MG63 (cell line): ENCODE results near the gene ACTG2. TPM values are rescaled to one million over a fixed set of nuclear protein-coding genes. Genes with fewer than 3 reads are reported as not detected.
A peak's percentile ranks its signal among the peaks of the same experiment; 100 is the strongest.
"Not testable (repeated sequence)": the region's sequence is repeated elsewhere in the genome, so short reads cannot be mapped to it uniquely, and the experiment has no call there.

Source experiments
- DNase-seq: peaks from one replicate; pipeline ENCODE4 v3.0.0-alpha.2; 2020
- H3K27me3 ChIP-seq: fragments of 250-450 bp; sonication (Bioruptor Pico); 2 replicates; pipeline ENCODE4 v1.5.1; 2020; ENCODE audit warnings: mild to moderate bottlenecking, moderate library complexity
- H3K36me3 ChIP-seq: fragments of 250-450 bp; sonication (Bioruptor Pico); 2 replicates; pipeline ENCODE4 v1.5.1; 2020; ENCODE audit warnings: mild to moderate bottlenecking, moderate library complexity
- H3K4me3 ChIP-seq: fragments of 250-450 bp; sonication (Bioruptor Pico); 2 replicates; pipeline ENCODE4 v1.5.1; 2020; ENCODE audit warnings: mild to moderate bottlenecking, moderate library complexity
- H3K9me3 ChIP-seq: fragments of 250-450 bp; sonication (Bioruptor Pico); 2 replicates; pipeline ENCODE4 v1.5.1; 2020; ENCODE audit warnings: mild to moderate bottlenecking, moderate library complexity
- total RNA-seq: library from RNA; depleted of rRNA; stranded (reverse); fragments of >200 nt; shearing (Covaris generic); gene quantifications from 2 replicates; pipeline ENCODE4 v1.2.3, GENCODE V29; 2014; ENCODE audit warnings: low replicate concordance; rRNA removed

ACTG2 gene
- total RNA-seq = not detected in 2 replicates

GRCh38 chr2:73892631-73893329 is at the start of gene ACTG2:
ACTG2 (plus strand) TSS chr2:73893008; CDS start chr2:73901312, 8,304 bp downstream.
- H3K27me3 ChIP-seq = no peaks in the 10 kb centered on the region
- no peak within 1 kb of the TSS for H3K4me3 ChIP-seq
- no peak for DNase-seq
- no peaks in the 10 kb centered on the region for H3K36me3 ChIP-seq
- H3K9me3 ChIP-seq = no peaks in the 10 kb centered on the region

GRCh38 chr2:73844087-73844486 is 48.7 kb upstream of the ACTG2 start:
- Histone ChIP-seq H3K36me3 (peaks cover 51% of the 10 kb centered on the region), H3K4me3 (no peak overlapping the region), H3K27me3 (no peaks in the 10 kb centered on the region), H3K9me3 (no peaks in the 10 kb centered on the region)
- no peak for DNase-seq

- Histone ChIP-seq H3K27me3 (no peaks in the 10 kb centered on the region), H3K36me3 (peaks cover 87% of the 10 kb centered on the region), H3K9me3 (no peaks in the 10 kb centered on the region), H3K4me3 (no peak overlapping the region)
- no peak for DNase-seq
Measured at GRCh38 chr2:73850009-73850408, 42.8 kb upstream of the ACTG2 start.

GRCh38 chr2:73851274-73851673 is 41.5 kb upstream of the ACTG2 start:
- no peak overlapping the region for H3K4me3 ChIP-seq
- no peaks in the 10 kb centered on the region for H3K27me3 ChIP-seq
- H3K36me3 ChIP-seq = peaks cover 83% of the 10 kb centered on the region
- DNase-seq = no peak
- no peaks in the 10 kb centered on the region for H3K9me3 ChIP-seq

GRCh38 chr2:73852020-73852419 is 40.8 kb upstream of the ACTG2 start:
- no peaks in the 10 kb centered on the region for H3K9me3 ChIP-seq
- H3K4me3 ChIP-seq = no peak overlapping the region
- DNase-seq = no peak
- H3K36me3 ChIP-seq = peaks cover 86% of the 10 kb centered on the region
- H3K27me3 ChIP-seq = no peaks in the 10 kb centered on the region

- peaks cover 69% of the 10 kb centered on the region for H3K36me3 ChIP-seq
- H3K4me3 ChIP-seq = no peak overlapping the region
- no peak for DNase-seq
- H3K27me3 ChIP-seq = no peaks in the 10 kb centered on the region
- H3K9me3 ChIP-seq = no peaks in the 10 kb centered on the region
Measured at GRCh38 chr2:73855526-73855925, 37.3 kb upstream of the ACTG2 start.

- H3K27me3 ChIP-seq = no peaks in the 10 kb centered on the region
- no peak overlapping the region for H3K4me3 ChIP-seq
- H3K36me3 ChIP-seq = peaks cover 69% of the 10 kb centered on the region
- no peak for DNase-seq
- H3K9me3 ChIP-seq = no peaks in the 10 kb centered on the region
Measured at GRCh38 chr2:73856214-73856613, 36.6 kb upstream of the ACTG2 start.

- Histone ChIP-seq H3K4me3 (no peak overlapping the region), H3K27me3 (no peaks in the 10 kb centered on the region), H3K9me3 (no peaks in the 10 kb centered on the region), H3K36me3 (peaks cover 60% of the 10 kb centered on the region)
- DNase-seq = peak; percentile 69
Measured at GRCh38 chr2:73859721-73860586, 32.9 kb upstream of the ACTG2 start.

- Histone ChIP-seq H3K36me3 (peaks cover 52% of the 10 kb centered on the region), H3K9me3 (no peaks in the 10 kb centered on the region), H3K4me3 (no peak overlapping the region), H3K27me3 (no peaks in the 10 kb centered on the region)
- no peak for DNase-seq
Measured at GRCh38 chr2:73862987-73863386, 29.8 kb upstream of the ACTG2 start.

GRCh38 chr2:73868204-73868978 is 24.4 kb upstream of the ACTG2 start:
- Histone ChIP-seq H3K27me3 (no peaks in the 10 kb centered on the region), H3K9me3 (no peaks in the 10 kb centered on the region), H3K4me3 (no peak overlapping the region), H3K36me3 (peaks cover 25% of the 10 kb centered on the region)
- no peak for DNase-seq

GRCh38 chr2:73870084-73870483 is 22.7 kb upstream of the ACTG2 start:
- H3K27me3 ChIP-seq = no peaks in the 10 kb centered on the region
- H3K4me3 ChIP-seq = no peak overlapping the region
- H3K9me3 ChIP-seq = no peaks in the 10 kb centered on the region
- DNase-seq = peak; percentile 90
- H3K36me3 ChIP-seq = peaks cover 9% of the 10 kb centered on the region

- Histone ChIP-seq H3K9me3 (no peaks in the 10 kb centered on the region), H3K4me3 (no peak overlapping the region), H3K27me3 (no peaks in the 10 kb centered on the region), H3K36me3 (no peaks in the 10 kb centered on the region)
- no peak for DNase-seq
Measured at GRCh38 chr2:73877071-73877802, 15.6 kb upstream of the ACTG2 start.

GRCh38 chr2:73877984-73878383 is 14.8 kb upstream of the ACTG2 start:
- not testable (repeated sequence) for H3K27me3 ChIP-seq, H3K9me3 ChIP-seq, DNase-seq, H3K36me3 ChIP-seq, H3K4me3 ChIP-seq

- no peak overlapping the region for H3K4me3 ChIP-seq
- H3K9me3 ChIP-seq = no peaks in the 10 kb centered on the region
- DNase-seq = no peak
- H3K27me3 ChIP-seq = no peaks in the 10 kb centered on the region
- H3K36me3 ChIP-seq = no peaks in the 10 kb centered on the region
Measured at GRCh38 chr2:73885406-73885805, 7.4 kb upstream of the ACTG2 start.

GRCh38 chr2:73886357-73886756 is 6.5 kb upstream of the ACTG2 start:
- H3K4me3 ChIP-seq = no peak overlapping the region
- H3K36me3 ChIP-seq = no peaks in the 10 kb centered on the region
- no peak for DNase-seq
- no peaks in the 10 kb centered on the region for H3K27me3 ChIP-seq
- H3K9me3 ChIP-seq = no peaks in the 10 kb centered on the region

- H3K27me3 ChIP-seq, H3K9me3 ChIP-seq, H3K4me3 ChIP-seq, H3K36me3 ChIP-seq: not testable (repeated sequence)
- peak; percentile 22 for DNase-seq
Measured at GRCh38 chr2:73887596-73888353, 5.0 kb upstream of the ACTG2 start.
